B cell (primary cell): ENCODE data around the gene MTMR10. TPM values are rescaled to one million over a fixed set of nuclear protein-coding genes. Genes with fewer than 3 reads are reported as not detected.

ENCODE experiments used
- ATAC-seq: fragments of 200-7000 bp; cut with Tn5 transposase; one replicate; pipeline ENCODE4 v1.10.0; 2021; ENCODE audit warnings: low read depth, mild to moderate bottlenecking, moderate number of reproducible peaks, moderate library complexity
- CTCF ChIA-PET: fragments of 350-600 bp; sonication (Branson Sonifier 250); formaldehyde crosslinking; loops from one replicate; lab custom pipeline; 2021; ENCODE audit warnings: antibody characterized with exemption, inconsistent platforms; lab: Charles Lee
- POLR2A ChIA-PET: fragments of 350-600 bp; sonication (Branson Sonifier 250); formaldehyde crosslinking; loops from one replicate; lab custom pipeline; 2021; ENCODE audit warnings: antibody characterized with exemption; lab: Charles Lee
- DNase-seq: peaks from one replicate; pipeline ENCODE4 v3.0.0; 2013
- H2AFZ ChIP-seq: 2 replicates; pipeline ENCODE4 v1.6.1; 2012; ENCODE audit warnings: mild to moderate bottlenecking, low read depth, low read length; ENCODE audit not compliant: insufficient read depth, poor library complexity, severe bottlenecking
- H3K27ac ChIP-seq, 2 donors: 1 replicate in 1 of 2; 2 replicates in 1 of 2; pipeline ENCODE4 v1.5.1; 2012 to 2013; ENCODE audit warnings: low read length in 2 of 2, mild to moderate bottlenecking in 2 of 2, moderate library complexity in 1 of 2
- H3K27me3 ChIP-seq, 4 experiments: fragments of 200-600 bp in 1 of 4; sonication (generic) in 1 of 4; replicated peaks in 1 of 4; 1 replicate in 2 of 4; 2 replicates in 2 of 4; pipeline versions ENCODE4 v1.6.1 to v1.7.0; 2013 to 2016; ENCODE audit warnings: low read length in 3 of 4, mild to moderate bottlenecking in 2 of 4, mixed read lengths in 1 of 4, moderate library complexity in 1 of 4; ENCODE audit not compliant: insufficient read depth in 4 of 4, control insufficient read depth in 3 of 4; ENCODE audit errors: control extremely low read depth in 1 of 4
- H3K36me3 ChIP-seq, 2 experiments: replicated peaks in 1 of 2; 1 replicate in 1 of 2; 2 replicates in 1 of 2; pipeline versions ENCODE4 v1.6.1 to v1.7.1; 2013; ENCODE audit warnings: low read length in 1 of 2; ENCODE audit not compliant: insufficient read depth in 2 of 2, control insufficient read depth in 1 of 2; ENCODE audit errors: control extremely low read depth in 1 of 2, extremely low read depth in 1 of 2
- H3K4me1 ChIP-seq, 2 donors: fragments of 200-600 bp in 1 of 2; sonication (generic) in 1 of 2; 1 replicate in 1 of 2; 2 replicates in 1 of 2; pipeline versions ENCODE4 v1.5.1 to v1.6.1; 2013 to 2017; ENCODE audit warnings: low read length in 2 of 2; ENCODE audit not compliant: control insufficient read depth in 2 of 2, insufficient read depth in 2 of 2
- H3K4me2 ChIP-seq: replicated peaks from 2 replicates; pipeline ENCODE3; 2012; ENCODE audit warnings: mild to moderate bottlenecking, low read depth, low read length; ENCODE audit not compliant: poor library complexity, severe bottlenecking
- H3K4me3 ChIP-seq, 5 experiments: fragments of 200-600 bp in 1 of 5; sonication (generic) in 1 of 5; 1 replicate in 3 of 5; 2 replicates in 2 of 5; pipeline versions ENCODE4 v1.5.1 to v1.7.0; 2011 to 2016; ENCODE audit warnings: low read length in 4 of 5, mild to moderate bottlenecking in 4 of 5, low read depth in 2 of 5, control low read depth in 1 of 5, moderate library complexity in 1 of 5; ENCODE audit not compliant: insufficient read depth in 1 of 5; ENCODE audit errors: control extremely low read depth in 1 of 5, extremely low read depth in 1 of 5
- H3K79me2 ChIP-seq: fragments of 200-600 bp; sonication (generic); one replicate; pipeline ENCODE4 v1.6.0; 2016; ENCODE audit warnings: low read length; ENCODE audit not compliant: control insufficient read depth, insufficient read depth
- H3K9ac ChIP-seq: fragments of 200-600 bp; sonication (generic); 2 replicates; pipeline ENCODE4 v1.6.1; 2017; ENCODE audit warnings: mild to moderate bottlenecking, low read length, moderate library complexity
- H3K9me3 ChIP-seq, 3 donors: one replicate each; pipeline versions ENCODE4 v1.6.1 to v1.7.1; 2013; ENCODE audit warnings: low read length in 2 of 3; ENCODE audit not compliant: control insufficient read depth in 2 of 3, insufficient read depth in 1 of 3; ENCODE audit errors: control extremely low read depth in 1 of 3
- H4K20me1 ChIP-seq: 2 replicates; pipeline ENCODE4 v1.6.0; 2012; ENCODE audit warnings: mild to moderate bottlenecking, low read length; ENCODE audit not compliant: insufficient read depth, control insufficient read depth, poor library complexity, severe bottlenecking
- H3K27ac Mint-ChIP-seq: one replicate; pipeline ENCODE4 v1.8.0; 2021; ENCODE audit warnings: mixed read lengths
- H3K27me3 Mint-ChIP-seq: one replicate; pipeline ENCODE4 v1.8.0; 2021; ENCODE audit warnings: mixed read lengths
- H3K4me1 Mint-ChIP-seq: one replicate; pipeline ENCODE4 v1.8.0; 2021; ENCODE audit warnings: mixed read lengths
- H3K4me3 Mint-ChIP-seq: one replicate; pipeline ENCODE4 v1.8.0; 2021; ENCODE audit warnings: mixed read lengths
- H3K9me3 Mint-ChIP-seq: one replicate; pipeline ENCODE4 v1.8.0; 2022; ENCODE audit warnings: mixed read lengths; ENCODE audit not compliant: insufficient read depth
- EZH2 ChIP-seq: IDR thresholded peaks from 2 replicates; pipeline ENCODE4 v1.6.1; 2012; ENCODE audit warnings: borderline replicate concordance, low read depth, mild to moderate bottlenecking, moderate library complexity, low read length; ENCODE audit not compliant: insufficient read depth, poor library complexity, severe bottlenecking
- WGBS: methylation state at CpG from one replicate; pipeline ENCODE4 v1.1.5; 2013; ENCODE audit warnings: missing lambda C conversion rate; ENCODE audit not compliant: insufficient coverage; 5-methylcytosine and 5-hydroxymethylcytosine counted together
- intact Hi-C: fragments of 100-400 bp; cut with micrococcal nuclease; formaldehyde crosslinking; loops from one replicate; pipeline ENCODE4 v1.10.0; 2022
- polyA plus RNA-seq: library from polyadenylated mRNA; depleted of rRNA; stranded (reverse); fragments of >200 nt; gene quantifications from 2 replicates; pipeline ENCODE4 v1.2.3, GENCODE V29; 2012
- total RNA-seq, 2 donors: library from RNA; stranded (reverse); fragments of 120-200 nt in 1 of 2; gene quantifications; 1 replicate in 1 of 2; 2 replicates in 1 of 2; pipeline versions ENCODE4 v1.2.3 to v1.2.4, GENCODE V29; 2013 to 2022
- TF ChIP-seq, protein P1 (sequence below): fragments of 200-600 bp; IDR thresholded peaks from one replicate; pipeline ENCODE4 v1.8.0; 2022; ENCODE audit warnings: antibody characterized with exemption, mild to moderate bottlenecking

MTMR10 gene
- total and polyA plus RNA-seq, 2 donors (not counting 1 experiment from before 2014, with no cell fraction given) = 27.9 to 50.2 TPM

DNA sequence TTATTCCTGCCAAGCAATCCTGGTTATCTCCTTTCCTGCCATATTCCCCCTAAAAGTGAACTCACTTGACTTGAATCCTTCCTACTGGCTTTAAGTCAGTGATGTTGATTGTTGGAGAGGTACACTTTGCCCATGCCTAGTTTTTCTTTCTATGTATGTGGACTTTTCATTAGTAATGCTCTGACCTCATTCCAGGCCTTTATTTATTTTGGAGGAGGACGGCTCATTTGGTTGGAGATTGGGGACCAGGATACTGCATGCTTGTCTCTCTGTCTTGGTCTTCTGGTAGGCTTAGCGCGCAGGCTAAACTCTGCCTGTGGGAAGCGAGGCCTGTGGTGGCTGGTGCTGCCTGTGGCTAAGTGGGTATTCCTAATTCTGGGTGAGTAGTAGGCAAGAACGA is 29.1 kb upstream of the MTMR10 start:
- CTCF ChIA-PET = no interaction called here
- no peaks in the 10 kb centered on the region for H3K27me3 ChIP-seq
- H3K4me2 ChIP-seq = peak overlapping the region; percentile 31
- H3K9ac ChIP-seq = no peak overlapping the region
- DNase-seq (no peak), ATAC-seq (no peak)
- H3K27ac Mint-ChIP-seq = no peak overlapping the region
- no peaks in the 10 kb centered on the region for H3K79me2 ChIP-seq
- no peak overlapping the region for H3K27ac ChIP-seq
- TF ChIP-seq EZH2 = no peak
- TF ChIP-seq, protein P1, sequence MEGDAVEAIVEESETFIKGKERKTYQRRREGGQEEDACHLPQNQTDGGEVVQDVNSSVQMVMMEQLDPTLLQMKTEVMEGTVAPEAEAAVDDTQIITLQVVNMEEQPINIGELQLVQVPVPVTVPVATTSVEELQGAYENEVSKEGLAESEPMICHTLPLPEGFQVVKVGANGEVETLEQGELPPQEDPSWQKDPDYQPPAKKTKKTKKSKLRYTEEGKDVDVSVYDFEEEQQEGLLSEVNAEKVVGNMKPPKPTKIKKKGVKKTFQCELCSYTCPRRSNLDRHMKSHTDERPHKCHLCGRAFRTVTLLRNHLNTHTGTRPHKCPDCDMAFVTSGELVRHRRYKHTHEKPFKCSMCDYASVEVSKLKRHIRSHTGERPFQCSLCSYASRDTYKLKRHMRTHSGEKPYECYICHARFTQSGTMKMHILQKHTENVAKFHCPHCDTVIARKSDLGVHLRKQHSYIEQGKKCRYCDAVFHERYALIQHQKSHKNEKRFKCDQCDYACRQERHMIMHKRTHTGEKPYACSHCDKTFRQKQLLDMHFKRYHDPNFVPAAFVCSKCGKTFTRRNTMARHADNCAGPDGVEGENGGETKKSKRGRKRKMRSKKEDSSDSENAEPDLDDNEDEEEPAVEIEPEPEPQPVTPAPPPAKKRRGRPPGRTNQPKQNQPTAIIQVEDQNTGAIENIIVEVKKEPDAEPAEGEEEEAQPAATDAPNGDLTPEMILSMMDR = no peak
- intact Hi-C loops = no loop called here
- peaks cover 0 to 12% (median 0%) of the 10 kb centered on the region in 3 donors for H3K9me3 ChIP-seq
- H4K20me1 ChIP-seq = no peaks in the 10 kb centered on the region
- WGBS = 93% methylated on average over 3 of the region's 5 CpGs
- H2AFZ ChIP-seq = peak overlapping the region; percentile 50
- peaks cover 64% of the 10 kb centered on the region for H3K4me1 Mint-ChIP-seq
- H3K4me3 Mint-ChIP-seq = no peak overlapping the region
- H3K4me3 ChIP-seq = no peak overlapping the region
- no peaks in the 10 kb centered on the region for H3K27me3 Mint-ChIP-seq
- no peaks in the 10 kb centered on the region for H3K36me3 ChIP-seq
- POLR2A ChIA-PET = no interaction called here
- H3K9me3 Mint-ChIP-seq = no peaks in the 10 kb centered on the region
- peaks cover 44 to 45% of the 10 kb centered on the region in 2 donors for H3K4me1 ChIP-seq

DNA sequence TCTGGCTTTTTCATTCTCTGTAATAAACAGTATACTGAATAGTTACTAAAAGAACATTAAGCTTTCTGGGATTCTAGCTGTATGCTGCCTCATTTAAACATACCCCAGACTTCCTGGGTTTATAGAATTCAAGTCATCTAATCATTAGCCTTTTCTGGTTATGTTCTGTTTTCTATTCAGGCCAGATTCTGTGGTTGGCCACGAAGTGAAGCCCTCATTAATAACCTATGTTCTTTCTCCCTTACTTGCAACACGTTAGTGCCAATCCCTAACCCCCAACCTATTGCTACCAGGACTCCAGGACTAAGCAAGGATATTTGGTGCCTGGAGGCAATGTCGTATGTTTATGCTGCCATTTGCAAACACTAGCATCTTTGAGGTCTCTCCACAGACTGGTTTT is 28.6 kb upstream of the MTMR10 start:
- H2AFZ ChIP-seq = peak overlapping the region; percentile 50
- H3K27me3 ChIP-seq = no peaks in the 10 kb centered on the region
- no peaks in the 10 kb centered on the region for H4K20me1 ChIP-seq
- CTCF ChIA-PET = no interaction called here
- whole genome bisulfite sequencing = 100% methylated on average over 3 of the region's 3 CpGs
- no peak overlapping the region for H3K9ac ChIP-seq
- Mint-ChIP-seq H3K27ac (no peak overlapping the region), H3K4me3 (no peak overlapping the region), H3K27me3 (no peaks in the 10 kb centered on the region), H3K9me3 (no peaks in the 10 kb centered on the region), H3K4me1 (peaks cover 63% of the 10 kb centered on the region)
- H3K4me3 ChIP-seq = no peak overlapping the region
- DNase-seq (no peak), ATAC-seq (no peak)
- H3K9me3 ChIP-seq = peaks cover 0 to 12% (median 0%) of the 10 kb centered on the region in 3 donors
- H3K36me3 ChIP-seq = no peaks in the 10 kb centered on the region
- POLR2A ChIA-PET = no interaction called here
- no peak for TF ChIP-seq EZH2
- TF ChIP-seq, protein P1 = no peak
- H3K79me2 ChIP-seq = no peaks in the 10 kb centered on the region
- H3K4me2 ChIP-seq = no peak overlapping the region
- no peak overlapping the region for H3K27ac ChIP-seq
- intact Hi-C loops = no loop called here
- H3K4me1 ChIP-seq = peaks cover 47 to 49% of the 10 kb centered on the region in 2 donors
